HG03064 (cell line): ENCODE data around the gene TGFBR3.

Experiments
- ATAC-seq: cut with Tn5 transposase; IDR thresholded peaks from one replicate; pipeline ENCODE4 v1.9.1; 2021; ENCODE audit warnings: low read depth; ENCODE audit not compliant: unreplicated experiment

TGFBR3 gene

GRCh38 chr1:91718877-91719276 is 167.1 kb downstream of the TGFBR3 start:
- no peak for ATAC-seq

GRCh38 chr1:91718368-91718767 is 167.6 kb downstream of the TGFBR3 start:
- no peak for ATAC-seq

GRCh38 chr1:91717839-91718238 is 168.1 kb downstream of the TGFBR3 start:
- no peak for ATAC-seq

GRCh38 chr1:91716339-91716738 is 169.6 kb downstream of the TGFBR3 start:
- no peak for ATAC-seq

GRCh38 chr1:91715416-91716000 is 170.4 kb downstream of the TGFBR3 start:
- no peak for ATAC-seq

- no peak for ATAC-seq
Measured at GRCh38 chr1:91714867-91715381, 171.0 kb downstream of the TGFBR3 start.

- peak; percentile 53 for ATAC-seq
Measured at GRCh38 chr1:91712981-91713841, 172.7 kb downstream of the TGFBR3 start.

GRCh38 chr1:91712393-91712792 is 173.6 kb downstream of the TGFBR3 start:
- no peak for ATAC-seq

- no peak for ATAC-seq
Measured at GRCh38 chr1:91711504-91712247, 174.3 kb downstream of the TGFBR3 start.

GRCh38 chr1:91710261-91710660 is 175.7 kb downstream of the TGFBR3 start:
- no peak for ATAC-seq

GRCh38 chr1:91708691-91709090 is 177.3 kb downstream of the TGFBR3 start:
- ATAC-seq: no peak

GRCh38 chr1:91707890-91708218 is 178.1 kb downstream of the TGFBR3 start:
- ATAC-seq: no peak

GRCh38 chr1:91707114-91707889 is 178.6 kb downstream of the TGFBR3 start:
- ATAC-seq: no peak

- ATAC-seq: no peak
Measured at GRCh38 chr1:91706140-91706957, 179.6 kb downstream of the TGFBR3 start.

GRCh38 chr1:91704746-91705145 is 181.2 kb downstream of the TGFBR3 start:
- ATAC-seq: no peak

GRCh38 chr1:91703095-91703494 is 182.9 kb downstream of the TGFBR3 start:
- ATAC-seq: no peak

GRCh38 chr1:91701472-91701869 is 184.5 kb downstream of the TGFBR3 start:
- ATAC-seq: no peak

GRCh38 chr1:91700771-91701471 is 185.0 kb downstream of the TGFBR3 start:
- no peak for ATAC-seq

- ATAC-seq: no peak
Measured at GRCh38 chr1:91700332-91700731, 185.6 kb downstream of the TGFBR3 start.
